D341Med (cell line): ENCODE data around the gene POU6F1.

Experiments used
- DNase-seq: peaks from one replicate; pipeline ENCODE4 v3.0.0; 2012; ENCODE audit warnings: low spot score

The POU6F1 gene

DNA sequence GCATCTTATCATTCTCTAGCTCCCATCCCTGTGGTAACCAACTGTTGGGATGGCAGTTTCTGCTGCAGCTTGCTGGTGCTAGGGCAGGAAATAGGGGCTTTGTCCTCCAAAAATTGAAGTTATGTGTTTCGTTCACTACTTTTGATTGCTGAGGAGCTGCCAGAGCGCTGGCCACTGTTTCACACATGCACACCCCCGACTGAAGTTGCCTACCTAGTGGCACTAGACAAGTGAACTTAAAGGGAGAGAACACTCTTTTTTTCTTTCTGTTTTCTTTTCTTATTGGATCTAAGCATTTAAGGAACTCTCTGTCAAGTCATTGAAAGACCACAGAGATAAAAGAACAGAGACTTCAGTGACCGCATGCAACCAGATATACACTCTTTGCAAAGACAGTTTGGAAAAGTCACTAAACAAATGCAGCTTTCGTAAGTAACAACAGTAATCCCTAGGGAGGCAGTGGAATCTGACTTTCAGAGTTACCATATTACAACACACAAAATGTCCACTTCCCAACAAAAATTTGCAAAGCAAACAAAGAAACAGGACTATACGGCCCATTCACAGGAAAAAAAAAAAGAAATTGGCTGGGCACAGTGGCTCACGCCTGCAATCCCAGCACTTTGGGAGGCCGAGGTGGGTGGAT, 56.9 kb downstream of the POU6F1 start:
- DNase-seq, result no peak

- no peak for DNase-seq
Observed at GRCh38 chr12:51156245-51156765, 61.6 kb downstream of the POU6F1 start.

GRCh38 chr12:51152953-51153352, 64.9 kb downstream of the POU6F1 start:
- DNase-seq, result no peak

- DNase-seq, result no peak
Observed at GRCh38 chr12:51150777-51151176, 67.1 kb downstream of the POU6F1 start.

- DNase-seq, result no peak
Observed at GRCh38 chr12:51147309-51147708, 70.6 kb downstream of the POU6F1 start.

DNA sequence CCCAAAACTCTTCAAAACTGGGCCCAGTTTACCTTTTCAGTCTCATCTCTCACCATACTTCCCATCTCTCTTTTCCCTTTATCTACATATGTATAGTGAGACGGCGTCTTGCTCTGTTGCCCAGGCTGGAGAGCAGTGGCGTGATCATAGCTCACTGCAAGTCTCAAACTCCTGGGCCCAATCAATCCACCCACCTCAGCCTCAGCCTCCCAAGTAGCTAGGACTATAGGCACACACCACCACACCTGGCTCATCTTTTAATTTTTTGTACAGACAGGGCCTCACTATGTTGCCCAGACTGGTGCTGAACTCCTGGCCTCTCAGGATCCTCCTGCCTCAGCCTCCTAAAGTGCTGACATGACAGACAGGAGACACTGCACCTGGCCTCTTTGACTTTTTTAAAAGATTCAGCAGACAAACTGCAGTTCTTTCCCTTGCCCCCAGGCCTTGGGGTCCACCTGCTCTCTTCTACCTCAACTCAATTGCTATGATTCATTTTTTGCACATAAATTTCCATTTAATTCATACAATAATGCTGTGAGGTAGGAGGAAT, 78.5 kb downstream of the POU6F1 start:
- DNase-seq, result no peak
